ENCODE data around the gene F11.
A peak's percentile ranks its signal among the peaks of the same experiment; 100 is the strongest.
"Not testable (repeated sequence)": the region's sequence is repeated elsewhere in the genome, so short reads cannot be mapped to it uniquely, and the experiment has no call there.

Gene F11

GRCh38 chr4:186250760-186251159 lies 15.2 kb upstream of the F11 start:
- DNase-seq = no peak

- no peak for DNase-seq
Measured at GRCh38 chr4:186255122-186255521, 10.9 kb upstream of the F11 start.

GRCh38 chr4:186258216-186258811 lies 7.7 kb upstream of the F11 start:
- no peak for DNase-seq

- DNase-seq = no peak
Measured at GRCh38 chr4:186260117-186260503, 5.9 kb upstream of the F11 start.

- no peak for DNase-seq
Measured at GRCh38 chr4:186260504-186261448, 5.2 kb upstream of the F11 start.

- no peak for DNase-seq
Measured at GRCh38 chr4:186264660-186265059, 1.3 kb upstream of the F11 start.

- not testable (repeated sequence) for DNase-seq
Measured at GRCh38 chr4:186265250-186265649, 739 bp upstream of the F11 start.

- DNase-seq = no peak
Measured at GRCh38 chr4:186266729-186267456, 904 bp downstream of the F11 start.

GRCh38 chr4:186271081-186271678 lies 5.2 kb downstream of the F11 start:
- no peak for DNase-seq

- DNase-seq = no peak
Measured at GRCh38 chr4:186272699-186273391, 6.9 kb downstream of the F11 start.

- DNase-seq = not testable (repeated sequence)
Measured at GRCh38 chr4:186273392-186273789, 7.4 kb downstream of the F11 start.

GRCh38 chr4:186283311-186283710 lies 17.3 kb downstream of the F11 start:
- no peak for DNase-seq

GRCh38 chr4:186285147-186285546 lies 19.2 kb downstream of the F11 start:
- DNase-seq = no peak

GRCh38 chr4:186286581-186286980 lies 20.6 kb downstream of the F11 start:
- no peak for DNase-seq

- DNase-seq = no peak
Measured at GRCh38 chr4:186291256-186291890, 25.4 kb downstream of the F11 start.

GRCh38 chr4:186294160-186294559 lies 28.2 kb downstream of the F11 start:
- DNase-seq = no peak

GRCh38 chr4:186296481-186296880 lies 30.5 kb downstream of the F11 start:
- no peak for DNase-seq

- DNase-seq = peak; percentile 18 to 46 (median 39)
Measured at GRCh38 chr4:186297013-186297645, 31.1 kb downstream of the F11 start.

GRCh38 chr4:186298031-186298647 lies 32.1 kb downstream of the F11 start:
- DNase-seq = no peak

- no peak for DNase-seq
Measured at GRCh38 chr4:186299291-186299690, 33.3 kb downstream of the F11 start.
